Fibroblast of the aortic adventitia (primary cell): Measurements from ENCODE around the gene PANX3. TPM values are rescaled to one million over a fixed set of nuclear protein-coding genes. Genes with fewer than 3 reads are reported as not detected.

Source experiments
- DNase-seq: peaks from one replicate; pipeline ENCODE4 v3.0.0-alpha.2; 2010; ENCODE audit warnings: low read depth
- H3K4me3 ChIP-seq: 2 replicates; pipeline ENCODE4 v1.5.1; 2011; ENCODE audit warnings: low read depth, mild to moderate bottlenecking, control low read depth, low read length, moderate library complexity
- total RNA-seq: library from RNA; depleted of rRNA; stranded (reverse); fragments of >200 nt; gene quantifications from 2 replicates; pipeline ENCODE4 v1.2.3, GENCODE V29; 2012; ENCODE audit warnings: low replicate concordance
- TF ChIP-seq, protein P1 (sequence below): IDR thresholded peaks from 2 replicates; pipeline ENCODE4 v1.5.1; 2011; ENCODE audit warnings: mild to moderate bottlenecking, low read length, control low read depth, inconsistent platforms; ENCODE audit not compliant: insufficient read depth

Gene PANX3, protein sequence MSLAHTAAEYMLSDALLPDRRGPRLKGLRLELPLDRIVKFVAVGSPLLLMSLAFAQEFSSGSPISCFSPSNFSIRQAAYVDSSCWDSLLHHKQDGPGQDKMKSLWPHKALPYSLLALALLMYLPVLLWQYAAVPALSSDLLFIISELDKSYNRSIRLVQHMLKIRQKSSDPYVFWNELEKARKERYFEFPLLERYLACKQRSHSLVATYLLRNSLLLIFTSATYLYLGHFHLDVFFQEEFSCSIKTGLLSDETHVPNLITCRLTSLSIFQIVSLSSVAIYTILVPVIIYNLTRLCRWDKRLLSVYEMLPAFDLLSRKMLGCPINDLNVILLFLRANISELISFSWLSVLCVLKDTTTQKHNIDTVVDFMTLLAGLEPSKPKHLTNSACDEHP
- not detected in 2 replicates for total RNA-seq

DNA sequence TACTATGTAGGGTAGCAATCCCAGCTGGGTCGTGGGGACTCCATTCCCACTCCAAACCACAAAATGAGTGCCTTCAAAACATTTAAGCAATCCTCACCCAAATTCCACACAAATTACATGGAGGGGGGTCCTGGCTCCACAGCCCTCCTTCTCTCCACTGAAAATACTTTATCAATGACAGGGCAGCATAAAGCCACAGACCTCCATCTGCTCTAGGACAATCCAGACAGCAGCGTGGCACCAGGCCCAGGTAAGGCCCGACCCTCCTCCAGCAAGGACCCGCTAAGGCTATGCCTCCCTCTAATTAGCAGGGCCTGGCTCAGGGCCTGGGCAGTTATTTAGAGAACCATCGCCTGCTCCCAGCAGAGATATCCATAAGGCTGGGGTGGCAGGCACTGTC, at the start of gene PANX3:
TSS of gene PANX3 (plus strand) at position 365 of the 400 bp plus-strand sequence. CDS start 129 bp downstream, outside the sequence.
- DNase-seq = no peak
- TF ChIP-seq, protein P1, sequence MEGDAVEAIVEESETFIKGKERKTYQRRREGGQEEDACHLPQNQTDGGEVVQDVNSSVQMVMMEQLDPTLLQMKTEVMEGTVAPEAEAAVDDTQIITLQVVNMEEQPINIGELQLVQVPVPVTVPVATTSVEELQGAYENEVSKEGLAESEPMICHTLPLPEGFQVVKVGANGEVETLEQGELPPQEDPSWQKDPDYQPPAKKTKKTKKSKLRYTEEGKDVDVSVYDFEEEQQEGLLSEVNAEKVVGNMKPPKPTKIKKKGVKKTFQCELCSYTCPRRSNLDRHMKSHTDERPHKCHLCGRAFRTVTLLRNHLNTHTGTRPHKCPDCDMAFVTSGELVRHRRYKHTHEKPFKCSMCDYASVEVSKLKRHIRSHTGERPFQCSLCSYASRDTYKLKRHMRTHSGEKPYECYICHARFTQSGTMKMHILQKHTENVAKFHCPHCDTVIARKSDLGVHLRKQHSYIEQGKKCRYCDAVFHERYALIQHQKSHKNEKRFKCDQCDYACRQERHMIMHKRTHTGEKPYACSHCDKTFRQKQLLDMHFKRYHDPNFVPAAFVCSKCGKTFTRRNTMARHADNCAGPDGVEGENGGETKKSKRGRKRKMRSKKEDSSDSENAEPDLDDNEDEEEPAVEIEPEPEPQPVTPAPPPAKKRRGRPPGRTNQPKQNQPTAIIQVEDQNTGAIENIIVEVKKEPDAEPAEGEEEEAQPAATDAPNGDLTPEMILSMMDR = no peak
- no peak within 1 kb of the TSS for H3K4me3 ChIP-seq

DNA sequence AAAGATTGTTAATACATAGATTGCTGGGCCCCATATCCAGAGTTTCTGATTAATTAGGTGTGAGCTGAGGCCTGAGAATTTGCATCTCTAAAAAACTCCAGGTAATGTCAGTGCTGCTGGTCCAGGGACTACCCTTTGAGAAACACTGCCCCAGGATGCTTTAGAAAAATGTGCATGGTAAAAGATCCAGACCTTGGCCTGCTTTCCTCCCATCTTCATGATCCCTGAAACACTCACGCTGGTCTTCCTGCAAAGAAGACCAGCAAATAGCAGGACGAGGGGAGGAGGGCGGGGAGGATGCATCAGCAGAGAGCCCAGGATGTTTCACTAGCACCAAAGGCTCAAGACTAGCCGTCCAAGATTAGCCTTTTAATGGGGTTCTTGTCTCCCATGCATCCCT, 41.5 kb upstream of the PANX3 start, which contains the start of gene OR8A1:
TSS of gene OR8A1 (plus strand) at position 301 of the 400 bp plus-strand sequence. CDS start 123 bp downstream, outside the sequence.
- DNase-seq = no peak

DNA sequence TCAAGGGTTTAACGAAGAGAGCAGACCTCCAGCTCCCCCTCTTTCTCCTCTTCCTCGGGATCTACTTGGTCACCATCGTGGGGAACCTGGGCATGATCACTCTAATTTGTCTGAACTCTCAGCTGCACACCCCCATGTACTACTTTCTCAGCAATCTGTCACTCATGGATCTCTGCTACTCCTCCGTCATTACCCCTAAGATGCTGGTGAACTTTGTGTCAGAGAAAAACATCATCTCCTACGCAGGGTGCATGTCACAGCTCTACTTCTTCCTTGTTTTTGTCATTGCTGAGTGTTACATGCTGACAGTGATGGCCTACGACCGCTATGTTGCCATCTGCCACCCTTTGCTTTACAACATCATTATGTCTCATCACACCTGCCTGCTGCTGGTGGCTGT, 41.1 kb upstream of the PANX3 start:
- no peak for DNase-seq
- TF ChIP-seq, protein P1 = no peak
- no peak overlapping the region for H3K4me3 ChIP-seq

More for the DNA sequence above, 41.5 kb upstream of the PANX3 start, which contains the start of gene OR8A1:
- H3K4me3 ChIP-seq = no peak within 1 kb of the TSS
- TF ChIP-seq, protein P1 = no peak

DNA sequence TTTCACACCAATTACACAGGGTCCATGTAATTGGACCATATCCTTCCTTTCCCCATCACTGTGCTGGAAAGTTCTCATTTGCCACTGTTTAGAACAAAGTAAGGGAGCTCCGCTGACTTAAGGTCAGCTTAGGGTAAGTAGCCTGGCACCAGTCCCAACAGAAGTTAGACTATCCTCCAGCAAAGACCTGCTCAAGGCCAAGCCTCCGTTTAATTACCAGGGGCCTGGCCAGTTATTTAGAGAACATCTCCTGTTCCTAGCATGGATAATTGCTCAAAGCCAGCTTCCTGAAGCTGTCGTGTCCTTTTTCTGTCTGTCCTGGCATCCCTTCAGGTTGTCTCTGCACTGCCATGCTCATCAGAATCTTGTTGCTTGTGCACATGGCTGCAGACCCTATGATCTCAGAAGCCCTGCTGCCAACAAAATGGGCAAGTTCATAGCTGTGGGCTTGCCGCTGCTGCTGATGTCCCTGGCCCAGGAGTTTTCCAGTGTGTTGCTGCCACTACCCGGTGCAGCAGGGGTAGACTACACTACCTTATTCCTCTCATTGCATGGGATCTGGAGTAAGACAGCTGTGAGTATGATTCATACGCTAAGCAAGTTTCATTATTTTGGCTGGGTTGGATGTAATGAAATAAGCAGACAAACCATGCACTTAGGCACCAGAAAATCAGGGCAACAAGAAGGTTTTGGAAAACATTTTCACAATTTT, 33.4 kb upstream of the PANX3 start:
- no peak for DNase-seq
- TF ChIP-seq, protein P1 = no peak

DNA sequence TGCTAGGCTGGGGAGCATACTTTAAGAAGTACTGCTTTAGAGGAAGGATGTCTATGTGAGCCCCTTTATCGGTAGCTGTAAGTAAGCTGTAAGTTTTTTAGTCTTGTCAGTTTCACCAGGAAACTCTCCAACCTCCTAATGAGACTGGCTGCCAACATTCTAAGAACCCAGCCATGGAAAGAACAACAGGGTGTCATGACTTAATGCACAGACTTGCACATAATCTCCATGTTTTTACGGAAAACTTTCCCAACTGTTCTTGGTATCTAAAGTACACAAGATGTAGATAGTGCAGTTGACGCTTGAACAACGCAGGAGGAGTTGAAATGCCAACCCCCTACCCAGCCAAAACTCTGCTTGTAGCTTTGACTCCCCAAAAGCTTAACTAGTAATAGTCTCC, 32.5 kb upstream of the PANX3 start:
- no peak overlapping the region for H3K4me3 ChIP-seq
- no peak for DNase-seq
- TF ChIP-seq, protein P1 = no peak

More for the DNA sequence above, 33.4 kb upstream of the PANX3 start:
- no peak overlapping the region for H3K4me3 ChIP-seq

DNA sequence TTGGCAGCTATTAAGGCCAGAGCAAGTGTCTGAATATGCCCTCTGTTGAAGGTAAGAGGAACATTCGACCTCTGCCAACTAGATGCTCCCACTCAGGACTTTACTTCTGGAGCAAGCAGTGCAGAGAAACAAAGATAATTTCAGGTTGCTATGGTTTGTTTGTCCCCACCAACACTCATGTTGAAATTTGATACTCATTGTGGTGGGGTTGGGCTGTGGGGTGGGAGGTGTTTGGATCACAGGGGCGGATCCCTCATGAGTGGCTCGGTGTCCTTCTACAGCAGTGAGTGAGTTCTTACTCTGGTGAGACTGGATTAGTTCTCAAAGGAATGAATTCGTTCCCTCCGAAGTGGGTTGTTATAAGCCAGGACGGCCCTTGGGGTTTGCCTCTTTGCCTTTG, 29.4 kb upstream of the PANX3 start:
- no peak for DNase-seq
- TF ChIP-seq, protein P1 = no peak
- no peak overlapping the region for H3K4me3 ChIP-seq
